CD14-positive monocyte (primary cell): ENCODE results near the gene FABP2. TPM values are rescaled to one million over a fixed set of nuclear protein-coding genes. Genes with fewer than 3 reads are reported as not detected.

Experiments
- DNase-seq, 3 donors: peaks; one replicate each; pipeline ENCODE4 v3.0.0-alpha.2; 2011 to 2022
- H2AFZ ChIP-seq: 2 replicates; pipeline ENCODE4 v1.6.0; 2012; ENCODE audit warnings: mild to moderate bottlenecking, low read depth, low read length, inconsistent platforms; ENCODE audit not compliant: insufficient read depth, poor library complexity, severe bottlenecking
- H3K27ac ChIP-seq, 2 donors: 1 replicate in 1 of 2; 2 replicates in 1 of 2; pipeline ENCODE4 v1.5.1; 2012 to 2013; ENCODE audit warnings: low read length in 2 of 2, control low read depth in 1 of 2, inconsistent platforms in 1 of 2, low read depth in 1 of 2, mild to moderate bottlenecking in 1 of 2
- H3K27me3 ChIP-seq, 2 donors: one replicate each; pipeline versions ENCODE4 v1.6.0 to v1.6.1; 2011 to 2013; ENCODE audit warnings: low read length in 2 of 2; ENCODE audit not compliant: control insufficient read depth in 2 of 2, insufficient read depth in 2 of 2
- H3K36me3 ChIP-seq, 2 donors: replicated peaks in 1 of 2; 1 replicate in 1 of 2; 2 replicates in 1 of 2; pipeline versions ENCODE4 v1.5.1 to v1.6.1; 2012 to 2013; ENCODE audit warnings: low read length in 2 of 2, control low read depth in 1 of 2, inconsistent platforms in 1 of 2, mild to moderate bottlenecking in 1 of 2; ENCODE audit not compliant: insufficient read depth in 2 of 2, control insufficient read depth in 1 of 2
- H3K4me1 ChIP-seq, 2 donors: 1 replicate in 1 of 2; 2 replicates in 1 of 2; pipeline versions ENCODE4 v1.5.1 to v1.6.1; 2012 to 2013; ENCODE audit warnings: low read length in 2 of 2, control low read depth in 1 of 2, inconsistent platforms in 1 of 2, mild to moderate bottlenecking in 1 of 2, moderate library complexity in 1 of 2; ENCODE audit not compliant: insufficient read depth in 2 of 2, control insufficient read depth in 1 of 2
- H3K4me2 ChIP-seq: replicated peaks from 2 replicates; pipeline ENCODE3; 2012; ENCODE audit warnings: low read length, moderate library complexity, mild to moderate bottlenecking; ENCODE audit not compliant: poor library complexity, severe bottlenecking; ENCODE audit errors: extremely low read depth
- H3K4me3 ChIP-seq, 3 experiments: fragments of 200-600 bp in 1 of 3; sonication (generic) in 1 of 3; replicated peaks in 1 of 3; 1 replicate in 2 of 3; 2 replicates in 1 of 3; pipeline ENCODE4 v1.5.1; 2011 to 2013; ENCODE audit warnings: low read length in 3 of 3, mild to moderate bottlenecking in 3 of 3, control low read depth in 2 of 3, low read depth in 2 of 3, inconsistent platforms in 1 of 3, moderate library complexity in 1 of 3
- H3K79me2 ChIP-seq: 2 replicates; pipeline ENCODE4 v1.6.0; 2012; ENCODE audit warnings: mild to moderate bottlenecking, control low read depth, inconsistent platforms, low read length, moderate library complexity; ENCODE audit not compliant: insufficient read depth
- H3K9ac ChIP-seq: 2 replicates; pipeline ENCODE4 v1.6.0; 2017; ENCODE audit warnings: low read length, mild to moderate bottlenecking; ENCODE audit not compliant: insufficient read depth, poor library complexity, severe bottlenecking
- H3K9me3 ChIP-seq, 2 donors: replicated peaks in 1 of 2; 1 replicate in 1 of 2; 2 replicates in 1 of 2; pipeline versions ENCODE4 v1.5.1 to v1.6.1; 2012 to 2013; ENCODE audit warnings: low read length in 2 of 2, control low read depth in 1 of 2; ENCODE audit not compliant: control insufficient read depth in 1 of 2, insufficient read depth in 1 of 2
- H4K20me1 ChIP-seq: 2 replicates; pipeline ENCODE4 v1.6.0; 2012; ENCODE audit warnings: mild to moderate bottlenecking, low read length, control low read depth, moderate library complexity; ENCODE audit not compliant: insufficient read depth
- H3K27ac Mint-ChIP-seq, 7 donors: one replicate each; pipeline ENCODE4 v1.8.0; 2020; ENCODE audit warnings: mild to moderate bottlenecking in 7 of 7, mixed read lengths in 7 of 7, moderate library complexity in 6 of 7, inconsistent platforms in 2 of 7
- H3K27me3 Mint-ChIP-seq, 3 donors: one replicate each; pipeline ENCODE4 v1.8.0; 2021 to 2022; ENCODE audit warnings: low read depth in 3 of 3, mild to moderate bottlenecking in 3 of 3, mixed read lengths in 3 of 3, moderate library complexity in 3 of 3, inconsistent platforms in 1 of 3
- H3K36me3 Mint-ChIP-seq, 2 donors: one replicate each; pipeline ENCODE4 v1.8.0; 2020; ENCODE audit warnings: mixed read lengths in 2 of 2, inconsistent platforms in 1 of 2, mild to moderate bottlenecking in 1 of 2
- H3K4me1 Mint-ChIP-seq: one replicate; pipeline ENCODE4 v1.8.0; 2020; ENCODE audit warnings: mild to moderate bottlenecking, mixed read lengths
- H3K4me3 Mint-ChIP-seq, 2 donors: one replicate each; pipeline ENCODE4 v1.8.0; 2020; ENCODE audit warnings: mild to moderate bottlenecking in 2 of 2, mixed read lengths in 2 of 2, moderate library complexity in 1 of 2
- H3K9me3 Mint-ChIP-seq, 7 donors: one replicate each; pipeline ENCODE4 v1.8.0; 2020 to 2022; ENCODE audit warnings: mixed read lengths in 7 of 7, mild to moderate bottlenecking in 6 of 7, moderate library complexity in 6 of 7, inconsistent platforms in 2 of 7
- CTCF ChIP-seq: fragments of 200-600 bp; IDR thresholded peaks from one replicate; pipeline ENCODE4 v1.8.0; 2022; ENCODE audit warnings: antibody characterized with exemption, mild to moderate bottlenecking
- WGBS: methylation state at CpG from one replicate; pipeline ENCODE4 v1.1.5; 2013; ENCODE audit warnings: missing lambda C conversion rate; ENCODE audit not compliant: insufficient coverage; 5-methylcytosine and 5-hydroxymethylcytosine counted together
- intact Hi-C, 2 donors: fragments of 100-400 bp; cut with micrococcal nuclease; formaldehyde crosslinking; loops; one replicate each; pipeline versions ENCODE4 v1.15.0 to v1.15.1; 2023
- polyA plus RNA-seq, 3 donors: library from polyadenylated mRNA; depleted of rRNA in 1 of 3; unstranded in 2 of 3; stranded (reverse) in 1 of 3; fragments of 300-500 nt in 2 of 3; fragments of >200 nt in 1 of 3; fragmentation: Illumina TruSeq in 2 of 3; gene quantifications; 1 replicate in 2 of 3; 2 replicates in 1 of 3; pipeline ENCODE4 v1.2.3, GENCODE V29; 2012 to 2021

FABP2 gene
- polyA plus RNA-seq, 3 donors: not detected

GRCh38 chr4:119310826-119311225 is 11.1 kb downstream of the FABP2 start:
- no peak for DNase-seq
- no peak overlapping the region for H3K4me3 ChIP-seq
- no peak overlapping the region for H3K4me2 ChIP-seq
- peaks cover 0 to 1% (median 0%) of the 10 kb centered on the region in 7 donors for H3K9me3 Mint-ChIP-seq
- H3K9ac ChIP-seq: no peak overlapping the region
- peaks cover 0 to 3% of the 10 kb centered on the region in 2 donors for H3K4me1 ChIP-seq
- H2AFZ ChIP-seq: no peak overlapping the region
- no peak overlapping the region for H3K27ac ChIP-seq
- H3K27me3 Mint-ChIP-seq: no peaks in the 10 kb centered on the region
- H3K27ac Mint-ChIP-seq: no peak overlapping the region
- peaks cover 7% of the 10 kb centered on the region for H3K4me1 Mint-ChIP-seq
- H3K36me3 Mint-ChIP-seq: no peaks in the 10 kb centered on the region
- no peak overlapping the region for H3K4me3 Mint-ChIP-seq
- no peaks in the 10 kb centered on the region for H3K27me3 ChIP-seq
- WGBS: no CpG with 5 or more reads among the region's 1 CpG
- H3K9me3 ChIP-seq: no peaks in the 10 kb centered on the region
- H4K20me1 ChIP-seq: no peaks in the 10 kb centered on the region
- no peak for TF ChIP-seq CTCF
- no peaks in the 10 kb centered on the region for H3K36me3 ChIP-seq
- intact Hi-C loops: no loop called here
- H3K79me2 ChIP-seq: no peaks in the 10 kb centered on the region

- Histone ChIP-seq H3K79me2 (no peaks in the 10 kb centered on the region), H3K27ac (no peak overlapping the region), H4K20me1 (no peaks in the 10 kb centered on the region), H3K36me3 (no peaks in the 10 kb centered on the region), H3K9ac (no peak overlapping the region), H3K4me3 (no peak overlapping the region), H2AFZ (no peak overlapping the region), H3K4me2 (no peak overlapping the region), H3K4me1 (no peaks in the 10 kb centered on the region), H3K27me3 (no peaks in the 10 kb centered on the region), H3K9me3 (no peaks in the 10 kb centered on the region)
- TF ChIP-seq CTCF: no peak
- intact Hi-C loops: no loop called here
- no peak for DNase-seq
- Mint-ChIP-seq H3K9me3 (peaks cover 0 to 1% (median 0%) of the 10 kb centered on the region in 7 donors), H3K27me3 (peaks cover 0 to 1% (median 0%) of the 10 kb centered on the region in 3 donors), H3K36me3 (no peaks in the 10 kb centered on the region), H3K4me1 (no peaks in the 10 kb centered on the region), H3K27ac (no peak overlapping the region), H3K4me3 (no peak overlapping the region)
Measured at GRCh38 chr4:119307606-119308005, 14.3 kb downstream of the FABP2 start.
